Suppressor macrophage treated with lipopolysaccharide for 4 hours (primary cell): ENCODE data around the gene MAD1L1.

ENCODE experiments used
- DNase-seq: peaks from one replicate; pipeline ENCODE4 v3.0.0-alpha.2; 2020

The MAD1L1 gene

GRCh38 chr7:2130096-2130375 is 102.7 kb downstream of the MAD1L1 start:
- no peak for DNase-seq

GRCh38 chr7:2129323-2130095 is 103.2 kb downstream of the MAD1L1 start:
- DNase-seq, result no peak

- no peak for DNase-seq
Observed at GRCh38 chr7:2128601-2129322, 104.0 kb downstream of the MAD1L1 start.

GRCh38 chr7:2126621-2127020 is 106.1 kb downstream of the MAD1L1 start:
- DNase-seq, result no peak

GRCh38 chr7:2125931-2126330 is 106.8 kb downstream of the MAD1L1 start:
- DNase-seq, result no peak

GRCh38 chr7:2124604-2125345 is 108.0 kb downstream of the MAD1L1 start:
- no peak for DNase-seq

- no peak for DNase-seq
Observed at GRCh38 chr7:2123916-2124315, 108.8 kb downstream of the MAD1L1 start.

GRCh38 chr7:2123360-2123759 is 109.4 kb downstream of the MAD1L1 start:
- DNase-seq, result no peak

GRCh38 chr7:2122651-2123050 is 110.1 kb downstream of the MAD1L1 start:
- no peak for DNase-seq

- no peak for DNase-seq
Observed at GRCh38 chr7:2120841-2121830, 111.6 kb downstream of the MAD1L1 start.

GRCh38 chr7:2120251-2120660 is 112.5 kb downstream of the MAD1L1 start:
- DNase-seq, result no peak

- no peak for DNase-seq
Observed at GRCh38 chr7:2118630-2119190, 114.0 kb downstream of the MAD1L1 start.

GRCh38 chr7:2118056-2118455 is 114.7 kb downstream of the MAD1L1 start:
- DNase-seq, result no peak

GRCh38 chr7:2117646-2118045 is 115.1 kb downstream of the MAD1L1 start:
- DNase-seq, result no peak

GRCh38 chr7:2116989-2117591 is 115.7 kb downstream of the MAD1L1 start:
- DNase-seq, result peak; percentile 17

- DNase-seq, result no peak
Observed at GRCh38 chr7:2116448-2116810, 116.3 kb downstream of the MAD1L1 start.

GRCh38 chr7:2115760-2116447 is 116.8 kb downstream of the MAD1L1 start:
- DNase-seq, result peak; percentile 12

- DNase-seq, result no peak
Observed at GRCh38 chr7:2114926-2115759, 117.6 kb downstream of the MAD1L1 start.

GRCh38 chr7:2114052-2114451 is 118.7 kb downstream of the MAD1L1 start:
- DNase-seq, result peak; percentile 69
